IMR-90 (cell line): ENCODE measurements around the gene NR2C2. TPM values are rescaled to one million over a fixed set of nuclear protein-coding genes. Genes with fewer than 3 reads are reported as not detected.

Source experiments
- ATAC-seq: fragments of 200-7000 bp; cut with Tn5 transposase; 2 replicates; pipeline ENCODE4 v1.9.1; 2020; ENCODE audit warnings: low read depth, mild to moderate bottlenecking, moderate library complexity
- BruUV-seq: library from RNA; stranded (reverse); fragments of 400-500 nt; replicated peaks from 2 replicates; lab custom pipeline; 2021; lab: Mats Ljungman, UMichigan
- CTCF ChIA-PET: fragments of 300-600 bp; formaldehyde crosslinking; extraction: SDS; loops from one replicate; lab custom pipeline; 2021; ENCODE audit warnings: antibody characterized with exemption; lab: Yijun Ruan, JAX
- POLR2A ChIA-PET: fragments of 300-600 bp; sonication (Branson Sonifier 250); formaldehyde crosslinking; loops from one replicate; lab custom pipeline; 2022; ENCODE audit warnings: antibody characterized with exemption; ENCODE audit not compliant: unreplicated experiment; lab: Charles Lee
- DNase-seq: peaks from one replicate; pipeline ENCODE4 v3.0.0; 2013
- H2AFZ ChIP-seq: replicated peaks from 2 replicates; pipeline ENCODE3; 2013; ENCODE audit warnings: low read length, mild to moderate bottlenecking; ENCODE audit not compliant: poor library complexity
- H2AK5ac ChIP-seq: 2 replicates; pipeline ENCODE4 v1.6.1; 2013; ENCODE audit warnings: low read depth, low read length, inconsistent platforms
- H2AK9ac ChIP-seq: replicated peaks from 2 replicates; pipeline ENCODE3; 2013; ENCODE audit warnings: mild to moderate bottlenecking, low read depth, low read length, moderate library complexity; ENCODE audit not compliant: poor library complexity
- H2BK120ac ChIP-seq: 2 replicates; pipeline ENCODE4 v1.6.1; 2013; ENCODE audit warnings: low read depth, low read length, inconsistent platforms
- H2BK15ac ChIP-seq: 3 replicates; pipeline ENCODE4 v1.6.1; 2013; ENCODE audit warnings: low read depth, low read length, inconsistent platforms
- H2BK20ac ChIP-seq: 2 replicates; pipeline ENCODE4 v1.6.1; 2013; ENCODE audit warnings: low read depth, mild to moderate bottlenecking, inconsistent platforms, low read length, moderate library complexity
- H2BK5ac ChIP-seq: 2 replicates; pipeline ENCODE4 v1.6.1; 2013; ENCODE audit warnings: mild to moderate bottlenecking, low read depth, low read length, inconsistent platforms; ENCODE audit not compliant: poor library complexity, severe bottlenecking
- H3K14ac ChIP-seq: replicated peaks from 2 replicates; pipeline ENCODE4 v1.6.1; 2013; ENCODE audit warnings: low read depth, low read length, inconsistent platforms
- H3K18ac ChIP-seq: 2 replicates; pipeline ENCODE4 v1.6.1; 2013; ENCODE audit warnings: low read depth, low read length, control low read depth
- H3K23ac ChIP-seq: 2 replicates; pipeline ENCODE4 v1.6.1; 2013; ENCODE audit warnings: low read depth, low read length, inconsistent platforms
- H3K27ac ChIP-seq: 2 replicates; pipeline ENCODE4 v1.5.1; 2013; ENCODE audit warnings: mild to moderate bottlenecking, control low read depth, low read length; ENCODE audit not compliant: insufficient read depth
- H3K27me3 ChIP-seq: 2 replicates; pipeline ENCODE4 v1.6.1; 2013; ENCODE audit warnings: low read length; ENCODE audit not compliant: control insufficient read depth, insufficient read depth
- H3K36me3 ChIP-seq: 2 replicates; pipeline ENCODE4 v1.6.1; 2013; ENCODE audit warnings: low read length, mixed read lengths; ENCODE audit not compliant: control insufficient read depth, insufficient read depth
- H3K4ac ChIP-seq: 2 replicates; pipeline ENCODE4 v1.6.1; 2013; ENCODE audit warnings: low read depth, low read length, inconsistent platforms
- H3K4me1 ChIP-seq: 2 replicates; pipeline ENCODE4 v1.6.1; 2013; ENCODE audit warnings: low read length, mixed read lengths; ENCODE audit not compliant: control insufficient read depth, insufficient read depth
- H3K4me2 ChIP-seq: 2 replicates; pipeline ENCODE4 v1.6.1; 2013; ENCODE audit warnings: low read depth, mild to moderate bottlenecking, control low read depth, low read length, moderate library complexity
- H3K4me3 ChIP-seq: 2 replicates; pipeline ENCODE4 v1.5.1; 2013; ENCODE audit warnings: low read depth, mild to moderate bottlenecking, control low read depth, low read length, moderate library complexity; ENCODE audit not compliant: insufficient read depth
- H3K56ac ChIP-seq: 2 replicates; pipeline ENCODE4 v1.6.1; 2013; ENCODE audit warnings: low read length, inconsistent platforms; ENCODE audit not compliant: insufficient read depth; ENCODE audit errors: extremely low read depth
- H3K79me1 ChIP-seq, 2 experiments: 2 replicates each; pipeline ENCODE4 v1.6.1; 2013; ENCODE audit warnings: low read length in 2 of 2, inconsistent platforms in 1 of 2, low read depth in 1 of 2
- H3K9ac ChIP-seq: 2 replicates; pipeline ENCODE4 v1.6.1; 2013; ENCODE audit warnings: low read depth, low read length, control low read depth
- H3K9me1 ChIP-seq: 2 replicates; pipeline ENCODE4 v1.6.1; 2013; ENCODE audit warnings: low read length, inconsistent platforms; ENCODE audit not compliant: insufficient read depth
- H3K9me3 ChIP-seq: 2 replicates; pipeline ENCODE4 v1.6.1; 2013; ENCODE audit warnings: low read length; ENCODE audit not compliant: control insufficient read depth, insufficient read depth
- H4K20me1 ChIP-seq: 2 replicates; pipeline ENCODE4 v1.6.1; 2013; ENCODE audit warnings: low read length, inconsistent platforms; ENCODE audit not compliant: insufficient read depth
- H4K5ac ChIP-seq: 2 replicates; pipeline ENCODE4 v1.6.1; 2013; ENCODE audit warnings: mild to moderate bottlenecking, low read depth, low read length, control low read depth
- H4K8ac ChIP-seq, 2 experiments: 2 replicates each; pipeline ENCODE4 v1.6.1; 2013; ENCODE audit warnings: low read depth in 2 of 2, low read length in 2 of 2, control low read depth in 1 of 2, inconsistent platforms in 1 of 2
- H4K91ac ChIP-seq: 2 replicates; pipeline ENCODE4 v1.6.1; 2013; ENCODE audit warnings: low read depth, low read length, inconsistent platforms; ENCODE audit not compliant: insufficient read depth
- BHLHE40 ChIP-seq: fragments of 150-350 bp; IDR thresholded peaks from 2 replicates; pipeline ENCODE4 v1.6.1; 2016; ENCODE audit warnings: mild to moderate bottlenecking, low read depth, low read length
- CEBPB ChIP-seq: IDR thresholded peaks from 2 replicates; pipeline ENCODE4 v1.6.1; 2012; ENCODE audit warnings: low read depth, low read length, improper control_type of control experiment
- CHD1 ChIP-seq: IDR thresholded peaks from 2 replicates; pipeline ENCODE4 v1.6.1; 2012; ENCODE audit warnings: low read depth, low read length, improper control_type of control experiment
- FOS ChIP-seq: fragments of 150-350 bp; IDR thresholded peaks from 2 replicates; pipeline ENCODE4 v1.6.1; 2016; ENCODE audit warnings: low read depth, low read length
- MAFK ChIP-seq: IDR thresholded peaks from 2 replicates; pipeline ENCODE4 v1.6.1; 2012; ENCODE audit warnings: low read depth, low read length, improper control_type of control experiment
- MAZ ChIP-seq: IDR thresholded peaks from 2 replicates; pipeline ENCODE4 v1.6.1; 2012; ENCODE audit warnings: low read depth, mild to moderate bottlenecking, low read length, improper control_type of control experiment, moderate library complexity, borderline replicate concordance
- MXI1 ChIP-seq: IDR thresholded peaks from 2 replicates; pipeline ENCODE4 v1.6.1; 2012; ENCODE audit warnings: low read depth, mild to moderate bottlenecking, low read length, moderate library complexity, borderline replicate concordance
- NFE2L2 ChIP-seq: fragments of 150-350 bp; IDR thresholded peaks from 2 replicates; pipeline ENCODE4 v1.6.1; 2016; ENCODE audit warnings: low read depth, mild to moderate bottlenecking, low read length
- POLR2A ChIP-seq: IDR thresholded peaks from 2 replicates; pipeline ENCODE4 v1.6.1; 2012; ENCODE audit warnings: mild to moderate bottlenecking, low read depth, low read length
- RAD21 ChIP-seq: IDR thresholded peaks from 2 replicates; pipeline ENCODE4 v1.6.1; 2012; ENCODE audit warnings: low read length, improper control_type of control experiment
- RCOR1 ChIP-seq: IDR thresholded peaks from 2 replicates; pipeline ENCODE4 v1.6.1; 2012; ENCODE audit warnings: mild to moderate bottlenecking, low read length, improper control_type of control experiment; ENCODE audit not compliant: insufficient replicate concordance
- RFX5 ChIP-seq: IDR thresholded peaks from 2 replicates; pipeline ENCODE4 v1.8.0; 2012; ENCODE audit warnings: low read depth, mild to moderate bottlenecking, low read length, moderate library complexity
- SMC3 ChIP-seq: fragments of 150-350 bp; IDR thresholded peaks from 2 replicates; pipeline ENCODE4 v1.6.1; 2016; ENCODE audit warnings: low read depth, mild to moderate bottlenecking, antibody characterized with exemption, low read length, moderate library complexity
- WGBS, 2 experiments: methylation state at CpG; one replicate each; pipeline versions ENCODE4 v1.1.5 to v1.1.7; 2013; ENCODE audit warnings: missing lambda C conversion rate in 2 of 2; ENCODE audit not compliant: insufficient read length in 1 of 2; ENCODE audit errors: extremely low coverage in 2 of 2; 5-methylcytosine and 5-hydroxymethylcytosine counted together
- dilution Hi-C: fragments of 300-500 bp; cut with HindIII; formaldehyde crosslinking; loops from one replicate; pipeline ENCODE4 v1.14.3; 2018; ENCODE audit warnings: low sequenced_read_pairs; ENCODE audit not compliant: unreplicated experiment
- in situ Hi-C: fragments of 300-500 bp; cut with MboI; formaldehyde crosslinking; loops from 3 replicates; pipeline ENCODE4 v1.14.3; 2019; ENCODE audit warnings: low sequenced_read_pairs, inconsistent platforms, mixed read lengths
- intact Hi-C: fragments of 100-400 bp; cut with micrococcal nuclease; formaldehyde crosslinking; loops from 2 replicates; pipeline ENCODE4 v1.10.0; 2022
- polyA plus RNA-seq, 3 experiments: library from polyadenylated mRNA; depleted of rRNA; stranded (reverse); fragments of >200 nt; gene quantifications; 2 replicates each; pipeline ENCODE4 v1.2.3, GENCODE V29; 2012; ENCODE audit warnings: low replicate concordance in 1 of 3
- total RNA-seq: library from RNA; depleted of rRNA; stranded (reverse); fragments of >200 nt; gene quantifications from 2 replicates; pipeline ENCODE4 v1.2.3, GENCODE V29; 2012
- TF ChIP-seq, protein P1 (sequence below): conservative IDR thresholded peaks from 2 replicates; pipeline ENCODE4 v1.5.1; 2012; ENCODE audit warnings: mild to moderate bottlenecking, low read depth, low read length, improper control_type of control experiment
- TF ChIP-seq, protein P2 (sequence below): fragments of 150-350 bp; IDR thresholded peaks from 2 replicates; pipeline ENCODE4 v1.6.1; 2017; ENCODE audit warnings: mild to moderate bottlenecking, antibody characterized with exemption, low read length, low read depth
- TF ChIP-seq, protein P3 (sequence below): fragments of 150-350 bp; IDR thresholded peaks from 2 replicates; pipeline ENCODE4 v1.6.1; 2016; ENCODE audit warnings: low read depth, mild to moderate bottlenecking, low read length, moderate library complexity, borderline replicate concordance

NR2C2 gene
- total and polyA plus RNA-seq, 2 of the 4 experiments (the other 2 are of a cell fraction), result 10.4 to 13.8 TPM

DNA sequence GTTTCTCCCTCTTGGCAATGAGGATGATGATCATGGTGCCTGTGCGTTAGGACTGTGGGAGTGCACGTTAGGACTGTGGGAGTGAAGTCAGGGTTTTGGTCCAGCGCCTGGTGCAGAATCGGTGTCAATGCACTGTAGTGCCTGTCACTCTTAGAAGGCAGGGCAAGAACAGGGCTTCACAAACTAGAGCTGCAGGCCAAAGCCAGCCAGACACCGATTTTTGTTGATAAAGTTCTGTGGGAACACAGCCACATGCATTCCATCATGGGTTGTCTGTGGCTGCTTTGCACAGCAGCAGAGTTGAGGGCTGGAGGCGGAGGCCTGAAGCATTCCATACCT, 32.6 kb upstream of the NR2C2 start:
- Histone ChIP-seq H2AK5ac (no peak overlapping the region), H3K4me3 (no peak overlapping the region), H2BK15ac (no peak overlapping the region), H3K9ac (no peak overlapping the region), H4K20me1 (no peaks in the 10 kb centered on the region), H3K56ac (no peak overlapping the region), H3K4me1 (no peaks in the 10 kb centered on the region), H3K14ac (no peak overlapping the region), H3K27ac (no peak overlapping the region), H3K9me3 (no peaks in the 10 kb centered on the region), H4K5ac (no peak overlapping the region), H4K8ac (no peak overlapping the region), H3K9me1 (no peaks in the 10 kb centered on the region), H3K79me1 (no peaks in the 10 kb centered on the region), H2BK120ac (no peak overlapping the region), H3K27me3 (peaks cover 28% of the 10 kb centered on the region), H3K4ac (no peak overlapping the region), H2AK9ac (no peak overlapping the region), H2BK5ac (no peak overlapping the region), H3K23ac (no peak overlapping the region), H3K36me3 (no peaks in the 10 kb centered on the region), H3K18ac (no peak overlapping the region), H3K4me2 (no peak overlapping the region), H4K91ac (no peak overlapping the region), H2AFZ (no peak overlapping the region), H2BK20ac (no peak overlapping the region)
- no peak for ATAC-seq
- 63% methylated on average over 3 of the region's 6 CpGs; no CpG with 5 or more reads in 1 of the 2 experiments for WGBS, 2 experiments
- TF ChIP-seq, protein P1, sequence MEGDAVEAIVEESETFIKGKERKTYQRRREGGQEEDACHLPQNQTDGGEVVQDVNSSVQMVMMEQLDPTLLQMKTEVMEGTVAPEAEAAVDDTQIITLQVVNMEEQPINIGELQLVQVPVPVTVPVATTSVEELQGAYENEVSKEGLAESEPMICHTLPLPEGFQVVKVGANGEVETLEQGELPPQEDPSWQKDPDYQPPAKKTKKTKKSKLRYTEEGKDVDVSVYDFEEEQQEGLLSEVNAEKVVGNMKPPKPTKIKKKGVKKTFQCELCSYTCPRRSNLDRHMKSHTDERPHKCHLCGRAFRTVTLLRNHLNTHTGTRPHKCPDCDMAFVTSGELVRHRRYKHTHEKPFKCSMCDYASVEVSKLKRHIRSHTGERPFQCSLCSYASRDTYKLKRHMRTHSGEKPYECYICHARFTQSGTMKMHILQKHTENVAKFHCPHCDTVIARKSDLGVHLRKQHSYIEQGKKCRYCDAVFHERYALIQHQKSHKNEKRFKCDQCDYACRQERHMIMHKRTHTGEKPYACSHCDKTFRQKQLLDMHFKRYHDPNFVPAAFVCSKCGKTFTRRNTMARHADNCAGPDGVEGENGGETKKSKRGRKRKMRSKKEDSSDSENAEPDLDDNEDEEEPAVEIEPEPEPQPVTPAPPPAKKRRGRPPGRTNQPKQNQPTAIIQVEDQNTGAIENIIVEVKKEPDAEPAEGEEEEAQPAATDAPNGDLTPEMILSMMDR, result no peak
- TF ChIP-seq RCOR1 (no peak), MXI1 (no peak), SMC3 (no peak), MAZ (no peak), RFX5 (no peak), NFE2L2 (no peak), CHD1 (no peak), FOS (no peak), BHLHE40 (no peak), MAFK (no peak), CEBPB (no peak), RAD21 (no peak), POLR2A (no peak)
- TF ChIP-seq, protein P2, sequence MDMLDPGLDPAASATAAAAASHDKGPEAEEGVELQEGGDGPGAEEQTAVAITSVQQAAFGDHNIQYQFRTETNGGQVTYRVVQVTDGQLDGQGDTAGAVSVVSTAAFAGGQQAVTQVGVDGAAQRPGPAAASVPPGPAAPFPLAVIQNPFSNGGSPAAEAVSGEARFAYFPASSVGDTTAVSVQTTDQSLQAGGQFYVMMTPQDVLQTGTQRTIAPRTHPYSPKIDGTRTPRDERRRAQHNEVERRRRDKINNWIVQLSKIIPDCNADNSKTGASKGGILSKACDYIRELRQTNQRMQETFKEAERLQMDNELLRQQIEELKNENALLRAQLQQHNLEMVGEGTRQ, result no peak
- TF ChIP-seq, protein P3, sequence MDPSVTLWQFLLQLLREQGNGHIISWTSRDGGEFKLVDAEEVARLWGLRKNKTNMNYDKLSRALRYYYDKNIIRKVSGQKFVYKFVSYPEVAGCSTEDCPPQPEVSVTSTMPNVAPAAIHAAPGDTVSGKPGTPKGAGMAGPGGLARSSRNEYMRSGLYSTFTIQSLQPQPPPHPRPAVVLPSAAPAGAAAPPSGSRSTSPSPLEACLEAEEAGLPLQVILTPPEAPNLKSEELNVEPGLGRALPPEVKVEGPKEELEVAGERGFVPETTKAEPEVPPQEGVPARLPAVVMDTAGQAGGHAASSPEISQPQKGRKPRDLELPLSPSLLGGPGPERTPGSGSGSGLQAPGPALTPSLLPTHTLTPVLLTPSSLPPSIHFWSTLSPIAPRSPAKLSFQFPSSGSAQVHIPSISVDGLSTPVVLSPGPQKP, result no peak
- ChIA-PET CTCF (no interaction called here), POLR2A (no interaction called here)
- dilution Hi-C loops (no loop called here), intact Hi-C loops (no loop called here), in situ Hi-C loops (no loop called here)
- BruUV-seq, result no TSS peak
- no peak for DNase-seq
